Astrocyte (in vitro differentiated cells and primary cell): ENCODE measurements around the gene MARCHF6. TPM values are rescaled to one million over a fixed set of nuclear protein-coding genes. Genes with fewer than 3 reads are reported as not detected.

Experiments used
- DNase-seq: peaks from one replicate; pipeline ENCODE4 v3.0.0-alpha.2; 2010; ENCODE audit warnings: low read depth
- FAIRE-seq: peaks from 2 replicates; lab custom pipeline; 2011; peaks lifted over from hg19 to GRCh38; lab: Jason Lieb, UNC
- H2AFZ ChIP-seq: 2 replicates; pipeline ENCODE4 v1.6.0; 2012; ENCODE audit warnings: low read depth, low read length, inconsistent platforms
- H3K27ac ChIP-seq: 2 replicates; pipeline ENCODE4 v1.5.1; 2011; ENCODE audit warnings: low read depth, low read length, inconsistent platforms
- H3K27me3 ChIP-seq: 2 replicates; pipeline ENCODE4 v1.6.0; 2011; ENCODE audit warnings: low read length, inconsistent platforms; ENCODE audit not compliant: insufficient read depth
- H3K36me3 ChIP-seq: 2 replicates; pipeline ENCODE4 v1.5.1; 2011; ENCODE audit warnings: low read length, inconsistent platforms; ENCODE audit not compliant: insufficient read depth
- H3K4me1 ChIP-seq: 2 replicates; pipeline ENCODE4 v1.5.1; 2011; ENCODE audit warnings: low read length, inconsistent platforms; ENCODE audit not compliant: insufficient read depth
- H3K4me2 ChIP-seq: 2 replicates; pipeline ENCODE4 v1.6.0; 2012; ENCODE audit warnings: low read length, inconsistent platforms
- H3K4me3 ChIP-seq: 2 replicates; pipeline ENCODE4 v1.5.1; 2011; ENCODE audit warnings: low read depth, mild to moderate bottlenecking, low read length, inconsistent platforms; ENCODE audit not compliant: insufficient read depth
- H3K79me2 ChIP-seq: 2 replicates; pipeline ENCODE4 v1.6.0; 2012; ENCODE audit warnings: mild to moderate bottlenecking, low read length, inconsistent platforms; ENCODE audit not compliant: insufficient read depth
- H3K9ac ChIP-seq: 2 replicates; pipeline ENCODE4 v1.6.0; 2012; ENCODE audit warnings: mild to moderate bottlenecking, low read length, inconsistent platforms
- H3K9me3 ChIP-seq: 2 replicates; pipeline ENCODE4 v1.5.1; 2012; ENCODE audit warnings: low read depth, mild to moderate bottlenecking, low read length, inconsistent platforms; ENCODE audit not compliant: insufficient read depth
- H4K20me1 ChIP-seq: 2 replicates; pipeline ENCODE4 v1.6.0; 2012; ENCODE audit warnings: low read length, inconsistent platforms; ENCODE audit not compliant: insufficient read depth
- H3K27ac Mint-ChIP-seq: one replicate; pipeline ENCODE4 v1.8.0; 2021; ENCODE audit warnings: mild to moderate bottlenecking, mixed read lengths; ENCODE audit not compliant: unreplicated experiment
- H3K27me3 Mint-ChIP-seq: one replicate; pipeline ENCODE4 v1.8.0; 2021; ENCODE audit warnings: low read depth, mixed read lengths; ENCODE audit not compliant: unreplicated experiment
- H3K36me3 Mint-ChIP-seq: one replicate; pipeline ENCODE4 v1.8.0; 2021; ENCODE audit warnings: low read depth, mixed read lengths; ENCODE audit not compliant: unreplicated experiment
- H3K4me1 Mint-ChIP-seq: one replicate; pipeline ENCODE4 v1.8.0; 2021; ENCODE audit warnings: low read depth, mixed read lengths; ENCODE audit not compliant: unreplicated experiment
- H3K4me3 Mint-ChIP-seq: one replicate; pipeline ENCODE4 v1.8.0; 2021; ENCODE audit warnings: mild to moderate bottlenecking, moderate library complexity, mixed read lengths; ENCODE audit not compliant: unreplicated experiment
- H3K9me3 Mint-ChIP-seq: one replicate; pipeline ENCODE4 v1.8.0; 2021; ENCODE audit warnings: mild to moderate bottlenecking, mixed read lengths; ENCODE audit not compliant: unreplicated experiment
- EZH2 ChIP-seq: IDR thresholded peaks from 2 replicates; pipeline ENCODE4 v1.6.1; 2012; ENCODE audit warnings: mild to moderate bottlenecking, low read length, inconsistent platforms; ENCODE audit not compliant: insufficient read depth
- total RNA-seq: library from RNA; stranded (reverse); gene quantifications from 2 replicates; pipeline ENCODE4 v1.2.1, GENCODE V29; 2021
- TF ChIP-seq, protein P1 (sequence below): IDR thresholded peaks from 2 replicates; pipeline ENCODE4 v1.5.1; 2011; ENCODE audit warnings: low read depth, mild to moderate bottlenecking, inconsistent platforms, low read length, moderate library complexity; ENCODE audit not compliant: insufficient read depth

The MARCHF6 gene
- total RNA-seq, 1 donor from 2014 or later = 139 TPM

DNA sequence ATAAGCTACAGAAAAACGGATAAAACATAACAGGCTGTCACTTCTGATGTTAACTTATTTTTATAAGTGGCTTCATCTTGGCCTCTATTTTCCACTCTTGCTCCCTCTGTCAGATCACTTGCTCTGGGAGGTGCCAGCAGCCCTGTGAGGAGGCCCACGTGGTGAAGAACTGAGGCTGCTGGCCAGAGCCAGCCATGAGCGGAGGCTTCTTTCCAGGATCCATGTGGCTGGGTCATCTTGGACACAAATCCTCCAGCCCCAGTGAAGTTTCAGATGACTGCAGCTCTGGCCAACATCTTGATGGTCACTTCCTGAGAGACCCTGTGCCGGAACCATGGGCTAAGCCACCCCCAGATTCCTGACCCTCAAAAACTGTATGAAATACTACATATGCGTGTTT lies 38.3 kb upstream of the MARCHF6 start:
- Histone ChIP-seq H3K36me3 (no peaks in the 10 kb centered on the region), H2AFZ (no peak overlapping the region), H3K27ac (no peak overlapping the region), H3K79me2 (no peaks in the 10 kb centered on the region), H3K9ac (no peak overlapping the region), H3K4me2 (no peak overlapping the region), H3K4me3 (no peak overlapping the region), H3K4me1 (peaks cover 6% of the 10 kb centered on the region), H3K27me3 (no peaks in the 10 kb centered on the region), H3K9me3 (no peaks in the 10 kb centered on the region), H4K20me1 (no peaks in the 10 kb centered on the region)
- FAIRE-seq (no peak), DNase-seq (no peak)
- no peaks in the 10 kb centered on the region for H3K36me3 Mint-ChIP-seq
- H3K27me3 Mint-ChIP-seq = peaks cover 7% of the 10 kb centered on the region
- TF ChIP-seq, protein P1, sequence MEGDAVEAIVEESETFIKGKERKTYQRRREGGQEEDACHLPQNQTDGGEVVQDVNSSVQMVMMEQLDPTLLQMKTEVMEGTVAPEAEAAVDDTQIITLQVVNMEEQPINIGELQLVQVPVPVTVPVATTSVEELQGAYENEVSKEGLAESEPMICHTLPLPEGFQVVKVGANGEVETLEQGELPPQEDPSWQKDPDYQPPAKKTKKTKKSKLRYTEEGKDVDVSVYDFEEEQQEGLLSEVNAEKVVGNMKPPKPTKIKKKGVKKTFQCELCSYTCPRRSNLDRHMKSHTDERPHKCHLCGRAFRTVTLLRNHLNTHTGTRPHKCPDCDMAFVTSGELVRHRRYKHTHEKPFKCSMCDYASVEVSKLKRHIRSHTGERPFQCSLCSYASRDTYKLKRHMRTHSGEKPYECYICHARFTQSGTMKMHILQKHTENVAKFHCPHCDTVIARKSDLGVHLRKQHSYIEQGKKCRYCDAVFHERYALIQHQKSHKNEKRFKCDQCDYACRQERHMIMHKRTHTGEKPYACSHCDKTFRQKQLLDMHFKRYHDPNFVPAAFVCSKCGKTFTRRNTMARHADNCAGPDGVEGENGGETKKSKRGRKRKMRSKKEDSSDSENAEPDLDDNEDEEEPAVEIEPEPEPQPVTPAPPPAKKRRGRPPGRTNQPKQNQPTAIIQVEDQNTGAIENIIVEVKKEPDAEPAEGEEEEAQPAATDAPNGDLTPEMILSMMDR = no peak
- no peak for TF ChIP-seq EZH2
- H3K27ac Mint-ChIP-seq = no peak overlapping the region
- peaks cover 14% of the 10 kb centered on the region for H3K4me1 Mint-ChIP-seq
- H3K4me3 Mint-ChIP-seq = no peak overlapping the region
- H3K9me3 Mint-ChIP-seq = peaks cover 6% of the 10 kb centered on the region

DNA sequence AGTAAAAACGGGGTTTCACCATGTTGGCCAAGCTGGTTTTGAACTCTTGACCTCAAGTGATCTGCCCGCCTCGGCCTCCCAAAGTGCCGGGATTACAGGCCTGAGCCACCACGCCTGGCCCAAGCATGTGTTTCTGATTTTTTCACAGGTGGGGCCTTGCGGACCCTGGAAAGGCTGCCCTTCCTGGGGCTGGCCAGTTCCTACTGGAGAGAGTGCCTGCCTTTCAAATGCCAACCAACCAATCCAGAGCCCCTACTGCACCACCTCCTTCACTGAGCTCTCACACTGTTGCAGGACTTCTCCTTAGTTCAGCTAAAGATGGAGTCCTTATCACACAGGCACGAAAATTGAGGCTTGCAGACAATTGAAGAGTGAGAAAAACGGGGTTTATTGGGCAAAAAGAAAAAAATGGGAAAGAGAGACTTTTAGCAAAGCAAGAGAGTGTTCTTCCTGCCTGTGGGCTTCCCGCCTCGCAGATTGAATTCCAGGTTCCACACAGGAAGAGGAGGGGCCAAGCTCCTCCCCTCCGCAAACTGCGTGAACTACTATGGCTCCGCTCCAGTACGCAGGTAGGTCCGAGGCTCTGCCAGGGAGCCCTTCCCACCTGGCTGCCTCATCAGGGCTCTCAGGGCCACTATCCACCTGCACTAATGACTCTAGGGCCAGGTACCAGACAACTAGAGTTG lies 37.5 kb upstream of the MARCHF6 start:
- Histone ChIP-seq H3K4me1 (no peaks in the 10 kb centered on the region), H3K9ac (no peak overlapping the region), H3K79me2 (no peaks in the 10 kb centered on the region), H3K27ac (no peak overlapping the region), H3K4me3 (no peak overlapping the region), H3K9me3 (no peaks in the 10 kb centered on the region), H3K4me2 (no peak overlapping the region), H3K36me3 (no peaks in the 10 kb centered on the region), H3K27me3 (no peaks in the 10 kb centered on the region), H4K20me1 (no peaks in the 10 kb centered on the region), H2AFZ (no peak overlapping the region)
- H3K4me3 Mint-ChIP-seq = no peak overlapping the region
- DNase-seq (no peak), FAIRE-seq (no peak)
- TF ChIP-seq EZH2 = no peak
- TF ChIP-seq, protein P1 = no peak
- peaks cover 7% of the 10 kb centered on the region for H3K27me3 Mint-ChIP-seq
- peaks cover 5% of the 10 kb centered on the region for H3K9me3 Mint-ChIP-seq
- H3K27ac Mint-ChIP-seq = no peak overlapping the region
- no peaks in the 10 kb centered on the region for H3K36me3 Mint-ChIP-seq
- peaks cover 6% of the 10 kb centered on the region for H3K4me1 Mint-ChIP-seq
